Measurements from ENCODE around the gene MYH9.

Gene MYH9

DNA sequence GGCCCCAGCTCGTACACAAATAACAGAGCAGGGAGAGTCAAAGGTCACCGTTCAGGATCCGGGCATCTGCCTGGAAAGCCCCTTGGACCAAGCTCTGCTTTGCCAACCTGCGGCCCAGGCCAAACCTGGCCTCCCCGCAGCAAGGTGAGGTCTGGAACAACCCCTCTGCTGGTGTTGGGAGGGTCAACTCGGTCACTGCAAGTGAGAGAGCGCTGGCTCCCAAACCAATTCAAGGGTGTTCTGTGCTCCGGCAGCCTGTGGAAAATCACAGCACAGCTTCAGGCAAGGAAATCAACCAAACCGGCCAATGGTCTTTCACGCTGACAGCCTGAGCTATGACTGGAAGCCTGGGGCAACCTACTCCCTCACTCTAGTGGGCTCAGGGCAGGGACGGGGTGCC, 63.4 kb downstream of the MYH9 start:
- ChIA-PET CTCF (no interaction called here), POLR2A (no interaction called here)
- no peak for DNase-seq (ENCODE audit: extremely low spot score)
- TF ChIP-seq HDGF (IDR thresholded peaks at IDR 0.05; ENCODE audit: borderline replicate concordance) = no peak
- TF ChIP-seq TARDBP (IDR thresholded peaks at IDR 0.05) = no peak
- no peak for TF ChIP-seq SP1 (IDR thresholded peaks at IDR 0.05)
- TF ChIP-seq SUZ12 (IDR thresholded peaks at IDR 0.05) = no peak
- no peak for TF ChIP-seq FOXA1 (IDR thresholded peaks at IDR 0.05)
- TF ChIP-seq FOXK2 (IDR thresholded peaks at IDR 0.05) = no peak
- TF ChIP-seq FOXM1 (IDR thresholded peaks at IDR 0.05; ENCODE audit: borderline replicate concordance) = no peak
- TF ChIP-seq ARNT (IDR thresholded peaks at IDR 0.05) = no peak
- TF ChIP-seq ZNF384 (IDR thresholded peaks at IDR 0.05) = no peak
- TF ChIP-seq, protein P1, sequence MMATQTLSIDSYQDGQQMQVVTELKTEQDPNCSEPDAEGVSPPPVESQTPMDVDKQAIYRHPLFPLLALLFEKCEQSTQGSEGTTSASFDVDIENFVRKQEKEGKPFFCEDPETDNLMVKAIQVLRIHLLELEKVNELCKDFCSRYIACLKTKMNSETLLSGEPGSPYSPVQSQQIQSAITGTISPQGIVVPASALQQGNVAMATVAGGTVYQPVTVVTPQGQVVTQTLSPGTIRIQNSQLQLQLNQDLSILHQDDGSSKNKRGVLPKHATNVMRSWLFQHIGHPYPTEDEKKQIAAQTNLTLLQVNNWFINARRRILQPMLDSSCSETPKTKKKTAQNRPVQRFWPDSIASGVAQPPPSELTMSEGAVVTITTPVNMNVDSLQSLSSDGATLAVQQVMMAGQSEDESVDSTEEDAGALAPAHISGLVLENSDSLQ (IDR thresholded peaks at IDR 0.05) = no peak
- TF ChIP-seq CTBP1 (IDR thresholded peaks at IDR 0.05; ENCODE audit: borderline replicate concordance) = no peak
- TF ChIP-seq ELF4 (IDR thresholded peaks at IDR 0.05) = no peak
- no peak for TF ChIP-seq L3MBTL2 (conservative IDR thresholded peaks at IDR 0.05)
- no peak for TF ChIP-seq NFRKB (IDR thresholded peaks at IDR 0.05)

DNA sequence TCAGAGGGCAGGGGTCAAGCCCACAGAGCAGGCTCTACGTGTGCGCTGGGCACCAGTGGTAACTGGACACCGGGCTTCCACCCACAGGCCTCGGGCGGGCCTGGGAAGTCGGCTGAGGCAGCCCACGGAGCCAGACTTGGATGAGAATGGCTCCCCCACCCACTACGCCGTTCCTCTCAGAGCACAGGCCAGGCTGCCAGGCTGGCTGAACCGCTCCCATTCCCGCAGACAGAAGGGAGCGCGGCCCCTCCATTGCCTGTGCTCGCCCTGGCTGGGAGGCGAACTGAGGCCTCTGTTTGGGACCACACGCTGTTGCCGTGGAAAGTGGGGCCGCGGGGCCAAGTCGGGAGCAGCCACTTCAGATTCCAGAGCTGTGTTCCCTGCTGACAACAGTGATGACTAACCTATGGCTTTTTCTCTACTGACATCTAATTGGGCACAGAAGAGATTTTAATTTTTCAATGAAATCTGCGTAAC, 63.9 kb downstream of the MYH9 start:
- no peak for DNase-seq (ENCODE audit: extremely low spot score)
- POLR2A ChIA-PET = no interaction called here
- CTCF ChIA-PET = no interaction called here
- TF ChIP-seq ZNF384 (IDR thresholded peaks at IDR 0.05) (no peak), CTBP1 (IDR thresholded peaks at IDR 0.05; ENCODE audit: borderline replicate concordance) (no peak), FOXA1 (IDR thresholded peaks at IDR 0.05) (no peak), TARDBP (IDR thresholded peaks at IDR 0.05) (no peak), NFRKB (IDR thresholded peaks at IDR 0.05) (no peak), SP1 (IDR thresholded peaks at IDR 0.05) (no peak), LEF1 (IDR thresholded peaks at IDR 0.05; ENCODE audit: borderline replicate concordance) (no peak), SUZ12 (IDR thresholded peaks at IDR 0.05) (no peak), FOXM1 (IDR thresholded peaks at IDR 0.05; ENCODE audit: borderline replicate concordance) (no peak), ARNT (IDR thresholded peaks at IDR 0.05) (no peak), HDGF (IDR thresholded peaks at IDR 0.05; ENCODE audit: borderline replicate concordance) (no peak), ELF4 (IDR thresholded peaks at IDR 0.05) (no peak), L3MBTL2 (conservative IDR thresholded peaks at IDR 0.05) (no peak)
- TF ChIP-seq, protein P1 (IDR thresholded peaks at IDR 0.05) = no peak

DNA sequence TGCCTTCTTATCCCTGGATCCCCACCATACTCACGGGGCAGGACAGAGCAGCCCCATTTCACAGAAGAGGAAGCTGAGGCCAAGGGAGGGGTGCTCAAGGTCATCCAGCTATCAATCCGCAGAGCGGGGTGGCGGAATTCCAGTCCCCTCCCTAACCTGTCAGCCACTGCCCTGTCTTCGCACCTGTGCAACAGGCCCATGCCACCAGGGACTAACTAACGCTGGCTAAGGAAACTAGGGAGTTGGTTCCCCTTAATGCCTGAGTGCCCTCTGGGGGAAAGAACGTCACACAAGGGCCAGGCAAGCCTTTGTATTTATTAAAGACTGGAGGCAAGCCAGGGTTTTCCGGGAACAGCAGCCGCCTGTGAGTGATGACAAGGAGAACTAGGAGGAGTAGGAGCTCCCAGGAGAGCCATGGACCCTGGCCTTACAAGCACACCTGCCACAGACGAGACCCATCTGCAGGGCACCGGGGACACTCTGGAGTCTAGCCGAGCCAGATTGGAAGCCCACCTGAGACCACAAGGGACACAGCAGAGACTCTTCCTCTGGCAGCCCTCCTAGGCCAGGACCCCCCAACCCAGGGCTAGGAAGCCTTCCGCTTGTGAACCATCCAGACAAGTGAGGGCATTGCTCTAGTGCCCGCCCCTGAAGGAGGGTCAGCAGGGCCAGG, 64.4 kb downstream of the MYH9 start:
- POLR2A ChIA-PET = no interaction called here
- no peak for DNase-seq (ENCODE audit: extremely low spot score)
- no peak for TF ChIP-seq TARDBP (IDR thresholded peaks at IDR 0.05)
- CTCF ChIA-PET = interaction anchor here (0.8 kb wide), 1 partner anchor 22 kb away, joined by 3 read pairs; no protein-coding TSS in a partner anchor

DNA sequence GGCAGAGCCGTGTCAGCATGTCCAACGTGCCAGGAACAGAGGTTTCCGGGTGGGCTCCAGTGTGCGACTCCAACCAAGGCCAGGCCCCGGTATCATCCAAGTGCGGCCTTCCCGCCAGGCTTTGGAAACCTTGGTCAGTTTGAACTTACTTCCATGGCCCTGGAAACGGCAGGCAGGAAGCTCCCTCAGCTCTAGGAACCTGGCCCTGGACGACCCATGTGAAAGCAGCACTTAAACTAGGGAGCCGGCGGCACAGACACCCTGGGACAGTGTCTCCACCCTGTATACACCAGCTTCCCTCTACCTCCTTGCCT, 65.2 kb downstream of the MYH9 start:
- POLR2A ChIA-PET = no interaction called here
- no peak for DNase-seq (ENCODE audit: extremely low spot score)
- CTCF ChIA-PET = interaction anchor here (0.8 kb wide), 1 partner anchor 22 kb away, joined by 3 read pairs; no protein-coding TSS in a partner anchor
- no peak for TF ChIP-seq FOXK2 (IDR thresholded peaks at IDR 0.05)
- TF ChIP-seq FOXA1 (IDR thresholded peaks at IDR 0.05) = no peak
- TF ChIP-seq, protein P1 (IDR thresholded peaks at IDR 0.05) = no peak
- no peak for TF ChIP-seq ARNT (IDR thresholded peaks at IDR 0.05)

DNA sequence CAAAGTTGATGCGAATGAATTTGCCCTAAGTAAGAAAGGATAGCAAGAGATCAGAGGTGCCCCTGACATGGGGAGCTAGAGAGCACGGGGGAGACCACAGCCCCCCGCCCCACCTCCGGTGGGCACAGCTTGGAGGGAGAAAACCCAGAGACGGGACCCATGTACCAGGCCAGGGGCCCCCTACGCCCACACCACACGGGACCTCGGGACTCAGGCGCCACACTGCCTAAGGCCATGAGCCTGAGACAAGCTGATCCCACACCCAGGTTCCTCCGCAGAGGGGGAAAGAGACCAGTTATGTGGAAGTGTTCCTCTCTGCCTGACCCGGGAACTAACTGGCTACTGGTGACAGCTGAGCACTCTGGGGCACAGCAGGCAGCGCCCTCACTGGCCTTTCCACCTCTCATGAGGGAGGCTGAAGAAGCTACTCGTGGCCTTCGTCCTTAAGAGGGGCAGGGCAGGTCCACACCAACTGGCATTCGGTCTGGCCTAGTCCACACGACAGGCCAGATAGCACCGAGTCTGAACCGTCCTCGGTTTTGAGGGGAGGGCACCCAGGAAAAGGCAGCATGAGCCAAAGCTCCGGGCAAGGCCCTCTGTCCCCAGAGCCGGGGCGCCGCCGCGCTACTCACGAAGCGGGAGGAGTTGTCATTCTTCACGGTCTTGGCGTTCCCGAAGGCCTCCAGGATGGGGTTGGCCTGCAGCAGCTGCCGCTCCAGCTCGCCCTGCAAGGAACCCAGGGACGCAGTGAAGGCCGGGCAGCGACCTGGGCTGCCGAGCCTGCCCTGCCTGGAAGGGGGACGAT, 65.8 kb downstream of the MYH9 start:
- ChIA-PET POLR2A (no interaction called here), CTCF (interaction anchor here (0.8 to 1.2 kb wide), 2 partner anchors 21 to 148 kb away, joined by 3 read pairs; no protein-coding TSS in a partner anchor)
- no peak for TF ChIP-seq HDGF (IDR thresholded peaks at IDR 0.05; ENCODE audit: borderline replicate concordance)
- no peak for TF ChIP-seq SUZ12 (IDR thresholded peaks at IDR 0.05)
- no peak for TF ChIP-seq FOXA1 (IDR thresholded peaks at IDR 0.05)
- no peak for TF ChIP-seq ARNT (IDR thresholded peaks at IDR 0.05)
- no peak for TF ChIP-seq LEF1 (IDR thresholded peaks at IDR 0.05; ENCODE audit: borderline replicate concordance)
- no peak for DNase-seq (ENCODE audit: extremely low spot score)

DNA sequence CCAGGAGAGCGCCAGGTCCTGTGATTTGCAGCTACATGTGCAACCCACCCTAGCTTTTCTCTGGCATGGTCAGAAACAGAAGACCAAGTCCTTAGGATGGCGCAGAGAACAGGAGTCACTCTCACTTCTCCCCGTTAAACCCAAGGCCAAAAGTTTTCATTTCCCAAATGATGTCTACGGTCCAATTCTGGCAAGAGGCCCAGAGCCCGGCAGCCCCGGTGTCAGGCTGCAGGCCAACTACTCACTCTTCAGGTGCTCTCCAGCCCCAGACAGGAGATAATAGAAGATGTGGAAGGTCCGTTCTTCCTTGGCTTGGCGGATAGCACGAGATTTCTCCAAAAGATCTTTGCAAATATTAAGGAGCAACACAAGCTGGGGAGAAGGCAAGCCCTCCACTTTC, 67.2 kb downstream of the MYH9 start:
- POLR2A ChIA-PET = no interaction called here
- TF ChIP-seq ARNT (IDR thresholded peaks at IDR 0.05) = no peak
- TF ChIP-seq FOXA1 (IDR thresholded peaks at IDR 0.05) = no peak
- no peak for TF ChIP-seq HDGF (IDR thresholded peaks at IDR 0.05; ENCODE audit: borderline replicate concordance)
- no peak for TF ChIP-seq L3MBTL2 (conservative IDR thresholded peaks at IDR 0.05)
- no peak for TF ChIP-seq TARDBP (IDR thresholded peaks at IDR 0.05)
- TF ChIP-seq LEF1 (IDR thresholded peaks at IDR 0.05; ENCODE audit: borderline replicate concordance) = no peak
- no peak for TF ChIP-seq FOXK2 (IDR thresholded peaks at IDR 0.05)
- no peak for TF ChIP-seq ZNF384 (IDR thresholded peaks at IDR 0.05)
- TF ChIP-seq CTBP1 (IDR thresholded peaks at IDR 0.05; ENCODE audit: borderline replicate concordance) = no peak
- TF ChIP-seq ELF4 (IDR thresholded peaks at IDR 0.05) = no peak
- no peak for TF ChIP-seq FOXM1 (IDR thresholded peaks at IDR 0.05; ENCODE audit: borderline replicate concordance)
- no peak for TF ChIP-seq BHLHE40 (IDR thresholded peaks at IDR 0.05; ENCODE audit: borderline replicate concordance)
- TF ChIP-seq SUZ12 (IDR thresholded peaks at IDR 0.05) = no peak
- TF ChIP-seq, protein P1 (IDR thresholded peaks at IDR 0.05) = no peak
- TF ChIP-seq NFRKB (IDR thresholded peaks at IDR 0.05) = no peak
- no peak for TF ChIP-seq SP1 (IDR thresholded peaks at IDR 0.05)
- DNase-seq (ENCODE audit: extremely low spot score) = no peak
- CTCF ChIA-PET = no interaction called here

All from HEK293T (cell line).